Astrocyte of the spinal cord (primary cell): ENCODE results near the gene PLAC9.

ENCODE experiments used
- DNase-seq: peaks from one replicate; pipeline ENCODE4 v3.0.0; 2011; ENCODE audit warnings: low read depth, low spot score
- H3K4me3 ChIP-seq: 2 replicates; pipeline ENCODE4 v1.5.1; 2011; ENCODE audit warnings: low read depth, mild to moderate bottlenecking, low read length, moderate library complexity
- in situ Hi-C: cut with HindIII; loops from 2 replicates; pipeline ENCODE4 v1.10.0; 2017; ENCODE audit warnings: low sequenced_read_pairs
- TF ChIP-seq, protein P1 (sequence below): IDR thresholded peaks from 2 replicates; pipeline ENCODE4 v1.5.1; 2012; ENCODE audit warnings: low read depth, mild to moderate bottlenecking, low read length, inconsistent platforms

The PLAC9 gene

DNA sequence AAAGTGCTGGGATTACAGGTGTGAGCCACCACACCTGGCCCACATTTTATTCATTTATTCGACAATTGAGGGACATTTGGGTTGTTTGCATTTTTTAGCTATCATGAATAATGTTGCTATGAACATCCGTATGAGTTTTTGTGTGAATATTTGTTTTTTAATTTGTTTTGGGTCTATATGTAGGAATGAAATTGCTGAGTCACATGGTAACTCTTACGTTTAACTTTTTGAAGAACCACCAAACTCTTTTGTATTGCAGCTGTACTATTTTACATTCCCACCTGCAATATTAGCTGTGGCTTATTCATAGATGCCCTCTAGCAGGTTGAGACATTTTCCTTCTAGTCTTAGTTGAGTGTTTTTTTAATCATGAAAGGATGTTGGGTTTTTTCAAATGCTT lies 14.4 kb downstream of the PLAC9 start:
- DNase-seq = no peak
- TF ChIP-seq, protein P1, sequence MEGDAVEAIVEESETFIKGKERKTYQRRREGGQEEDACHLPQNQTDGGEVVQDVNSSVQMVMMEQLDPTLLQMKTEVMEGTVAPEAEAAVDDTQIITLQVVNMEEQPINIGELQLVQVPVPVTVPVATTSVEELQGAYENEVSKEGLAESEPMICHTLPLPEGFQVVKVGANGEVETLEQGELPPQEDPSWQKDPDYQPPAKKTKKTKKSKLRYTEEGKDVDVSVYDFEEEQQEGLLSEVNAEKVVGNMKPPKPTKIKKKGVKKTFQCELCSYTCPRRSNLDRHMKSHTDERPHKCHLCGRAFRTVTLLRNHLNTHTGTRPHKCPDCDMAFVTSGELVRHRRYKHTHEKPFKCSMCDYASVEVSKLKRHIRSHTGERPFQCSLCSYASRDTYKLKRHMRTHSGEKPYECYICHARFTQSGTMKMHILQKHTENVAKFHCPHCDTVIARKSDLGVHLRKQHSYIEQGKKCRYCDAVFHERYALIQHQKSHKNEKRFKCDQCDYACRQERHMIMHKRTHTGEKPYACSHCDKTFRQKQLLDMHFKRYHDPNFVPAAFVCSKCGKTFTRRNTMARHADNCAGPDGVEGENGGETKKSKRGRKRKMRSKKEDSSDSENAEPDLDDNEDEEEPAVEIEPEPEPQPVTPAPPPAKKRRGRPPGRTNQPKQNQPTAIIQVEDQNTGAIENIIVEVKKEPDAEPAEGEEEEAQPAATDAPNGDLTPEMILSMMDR = no peak
- in situ Hi-C loops = no loop called here
- no peak overlapping the region for H3K4me3 ChIP-seq

DNA sequence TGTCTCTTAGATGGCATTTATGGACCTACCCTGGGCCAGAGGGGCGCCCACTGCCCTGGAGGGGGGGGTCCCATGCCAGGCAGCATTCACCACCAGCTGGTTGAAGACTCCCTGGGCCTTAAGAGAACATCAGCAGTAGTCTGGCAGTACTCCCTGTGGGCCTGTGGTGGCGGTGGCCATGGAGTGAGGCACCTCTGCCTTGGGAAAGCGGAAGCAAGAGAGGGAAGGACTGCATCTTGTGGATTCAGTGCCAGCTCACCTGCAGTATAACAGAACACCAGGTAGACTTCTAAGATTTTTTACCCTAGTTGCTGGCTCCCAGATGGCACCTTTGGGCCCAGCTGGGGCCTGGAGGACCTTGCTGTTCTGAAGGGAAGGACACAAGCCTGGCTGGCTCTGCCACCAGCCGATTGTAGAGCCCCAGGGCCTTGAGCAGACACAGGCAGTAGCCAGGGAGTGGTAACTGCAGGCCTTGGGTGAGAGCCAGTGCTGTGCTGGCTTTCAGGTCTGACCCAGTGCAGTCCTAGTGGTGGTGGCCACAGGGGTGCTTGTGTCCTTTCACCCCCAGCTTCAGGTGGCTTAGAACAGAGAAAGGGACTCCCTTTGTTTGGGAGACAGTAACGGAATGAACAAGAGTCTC lies 15.8 kb downstream of the PLAC9 start:
- in situ Hi-C loops = no loop called here
- TF ChIP-seq, protein P1 = no peak
- no peak for DNase-seq
- no peak overlapping the region for H3K4me3 ChIP-seq

DNA sequence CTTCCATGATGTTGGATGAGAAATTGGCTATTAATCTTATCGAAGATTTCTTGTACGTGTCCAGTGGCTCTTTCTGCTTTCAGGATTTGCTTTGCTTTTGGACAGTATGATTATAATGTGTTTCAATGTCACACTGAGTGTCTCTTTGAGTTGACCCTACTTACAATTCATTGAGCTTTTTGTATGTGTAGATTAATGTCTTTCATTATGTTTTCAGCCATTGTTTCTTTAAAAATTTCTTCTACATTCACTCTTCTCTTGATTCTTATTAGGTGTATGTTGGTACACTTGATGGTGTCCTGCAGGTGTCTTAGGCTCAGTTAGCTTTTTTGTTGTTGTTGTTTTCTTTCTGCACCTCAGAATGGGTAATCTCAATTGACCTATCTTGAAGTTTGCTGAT lies 16.6 kb downstream of the PLAC9 start:
- TF ChIP-seq, protein P1 = no peak
- no peak for DNase-seq
- H3K4me3 ChIP-seq = no peak overlapping the region
- in situ Hi-C loops = no loop called here

DNA sequence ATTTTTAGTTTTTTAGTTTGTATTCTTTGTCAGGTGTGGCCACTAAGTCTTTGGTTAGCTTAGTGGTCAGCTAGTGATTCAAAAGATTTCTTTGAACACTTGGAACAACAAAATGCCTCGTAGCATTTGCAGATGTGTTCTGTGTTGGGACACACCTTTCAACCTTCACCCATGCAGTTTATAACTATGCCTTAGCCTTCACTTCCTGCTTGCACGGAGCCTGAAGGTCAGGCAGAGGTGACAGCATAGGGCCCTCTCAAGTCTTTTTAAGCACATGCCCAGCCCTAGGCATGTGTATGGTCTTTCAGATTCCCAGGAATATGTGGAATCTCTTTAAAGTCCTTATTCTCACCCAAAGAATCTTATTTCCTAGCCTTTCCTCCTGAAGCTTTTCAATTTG lies 17.6 kb downstream of the PLAC9 start:
- in situ Hi-C loops = no loop called here

DNA sequence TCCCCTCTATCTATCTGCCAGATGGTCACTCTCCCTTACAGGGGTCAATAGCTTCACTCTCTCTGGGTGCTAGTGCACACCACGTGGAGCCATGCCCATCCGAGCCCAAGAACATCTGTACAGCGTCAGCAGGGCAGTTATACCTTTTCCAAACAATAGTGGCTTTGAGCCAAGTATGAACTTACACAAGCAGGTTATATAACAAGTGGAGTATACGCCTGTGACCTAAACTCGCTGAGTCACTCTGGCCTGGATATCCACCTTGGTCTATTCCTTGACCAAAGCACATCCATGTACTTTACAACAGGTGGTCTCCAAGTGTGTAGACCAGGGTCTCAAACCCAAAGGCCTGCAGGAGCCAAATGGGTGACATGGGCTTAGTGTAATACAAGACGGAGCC lies 20.3 kb downstream of the PLAC9 start:
- TF ChIP-seq, protein P1 = no peak
- in situ Hi-C loops = no loop called here
- H3K4me3 ChIP-seq = no peak overlapping the region
- DNase-seq = no peak

More for the DNA sequence above, 17.6 kb downstream of the PLAC9 start:
- no peak for DNase-seq
- TF ChIP-seq, protein P1 = no peak
- H3K4me3 ChIP-seq = no peak overlapping the region

DNA sequence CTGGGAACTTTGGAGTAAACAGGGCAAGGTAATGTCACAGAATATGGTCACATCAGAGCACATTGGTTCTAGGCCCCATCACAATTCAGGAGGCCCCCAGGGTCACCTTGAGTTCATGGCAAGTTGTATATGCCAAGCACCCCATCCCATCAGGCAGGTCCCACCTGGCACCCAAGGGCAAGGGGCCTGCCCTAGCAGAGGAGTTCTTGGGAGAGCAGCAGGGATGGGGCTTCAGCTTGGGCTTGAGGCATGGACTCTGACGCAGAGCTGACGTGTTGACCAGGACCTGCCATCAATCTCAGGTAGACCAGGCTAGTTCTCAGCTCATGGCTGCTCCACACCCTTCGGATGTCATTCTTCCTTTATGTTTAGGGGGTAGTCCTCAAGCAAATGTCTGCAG lies 20.9 kb downstream of the PLAC9 start:
- no peak overlapping the region for H3K4me3 ChIP-seq
- no peak for DNase-seq
- TF ChIP-seq, protein P1 = no peak
- in situ Hi-C loops = no loop called here

DNA sequence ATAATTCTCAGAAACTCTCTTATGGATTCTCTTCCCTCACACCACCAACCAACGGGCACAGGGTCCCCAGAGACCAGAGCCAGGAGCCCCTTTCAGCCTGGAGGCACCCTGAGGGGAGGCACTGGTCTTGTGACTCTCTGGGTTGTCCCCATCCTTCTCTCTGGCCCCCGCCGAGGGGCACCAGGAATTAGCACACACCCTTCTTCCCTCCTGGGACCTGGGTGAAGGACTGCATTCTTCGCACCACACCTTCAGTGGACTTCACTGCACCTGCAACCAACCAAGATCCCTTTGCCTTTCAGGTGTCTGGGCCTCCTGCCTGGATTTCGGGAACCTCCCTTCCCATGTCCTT lies 22.1 kb downstream of the PLAC9 start:
- no peak overlapping the region for H3K4me3 ChIP-seq
- DNase-seq = no peak
- TF ChIP-seq, protein P1 = no peak
- in situ Hi-C loops = no loop called here
